ENCODE results near the gene CLBA1. TPM values are rescaled to one million over a fixed set of nuclear protein-coding genes. Genes with fewer than 3 reads are reported as not detected.

The CLBA1 gene
- total RNA-seq, 4 donors from 2014 or later: 10.1 to 21.0 (median 12.8) TPM

DNA sequence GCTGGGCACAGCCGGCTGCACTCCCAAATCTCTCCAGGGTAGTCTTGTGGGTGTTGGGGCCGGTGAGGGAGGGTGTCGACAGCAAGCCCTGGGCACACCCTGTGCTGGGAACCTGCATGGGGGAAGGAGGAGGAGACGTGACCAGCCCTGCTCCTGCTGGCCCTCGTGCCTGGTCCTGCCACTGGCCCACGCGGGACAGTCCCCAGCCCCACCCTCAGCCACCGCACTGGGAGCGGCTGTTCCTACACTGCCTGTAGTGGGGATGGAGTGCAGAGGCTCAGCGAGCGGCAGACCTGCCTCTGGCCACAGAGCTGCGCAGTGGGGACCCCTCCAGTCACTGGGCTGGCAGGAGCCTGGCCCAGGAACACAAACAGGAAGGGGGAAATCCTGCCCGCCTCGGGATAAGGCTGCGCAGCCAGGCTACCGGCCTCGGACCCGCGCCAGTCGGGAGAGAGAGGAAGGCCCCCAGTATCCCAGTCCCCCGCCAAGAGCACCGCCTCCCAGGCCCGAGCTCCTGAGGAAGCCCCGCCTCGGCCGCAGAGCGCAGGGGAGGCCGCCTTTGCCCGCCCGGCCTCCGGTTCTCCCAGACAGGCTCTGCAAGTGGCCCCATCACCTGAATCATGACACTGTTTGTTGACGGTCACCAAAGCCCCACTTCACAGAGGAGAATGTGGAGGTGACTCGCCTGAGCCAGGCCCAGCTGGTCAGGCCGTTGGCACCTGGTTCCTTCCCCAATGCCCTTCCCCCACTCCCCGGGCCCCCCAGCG, 18.0 kb upstream of the CLBA1 start:
- WGBS, 2 donors: 6 to 7% methylated on average over 12 to 23 of the region's 36 CpGs
- H3K36me3 ChIP-seq: no peaks in the 10 kb centered on the region
- DNase-seq (ENCODE audit: low spot score in 2 of 2): no peak

DNA sequence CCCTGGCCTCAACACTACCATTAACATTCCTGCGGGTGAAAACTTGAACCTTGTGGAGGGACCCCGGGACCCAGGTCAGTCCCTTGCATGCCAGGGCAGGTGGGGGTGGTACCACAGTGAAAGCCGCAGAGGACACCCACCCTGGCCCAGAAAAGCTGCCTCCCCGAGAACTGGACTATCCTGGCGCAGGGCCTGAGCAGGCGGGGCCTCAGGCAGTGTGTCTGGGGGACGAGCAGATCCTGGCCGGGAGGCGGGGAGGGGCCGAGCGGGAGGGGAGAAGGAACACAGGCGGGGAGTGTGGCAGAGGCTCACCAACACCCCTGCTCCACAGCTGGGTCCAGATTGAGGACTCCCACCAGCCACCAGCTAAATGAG, 17.4 kb upstream of the CLBA1 start:
- peak; percentile 69 to 74 for DNase-seq (ENCODE audit: low spot score in 2 of 2)
- peak overlapping the region; percentile 28 to 92 (median 70) for H3K27ac ChIP-seq
- H3K9me3 ChIP-seq: no peaks in the 10 kb centered on the region
- TF ChIP-seq POLR2A (IDR thresholded peaks at IDR 0.05) (no peak), EP300 (IDR thresholded peaks at IDR 0.05) (no peak)
- TF ChIP-seq, protein P1, sequence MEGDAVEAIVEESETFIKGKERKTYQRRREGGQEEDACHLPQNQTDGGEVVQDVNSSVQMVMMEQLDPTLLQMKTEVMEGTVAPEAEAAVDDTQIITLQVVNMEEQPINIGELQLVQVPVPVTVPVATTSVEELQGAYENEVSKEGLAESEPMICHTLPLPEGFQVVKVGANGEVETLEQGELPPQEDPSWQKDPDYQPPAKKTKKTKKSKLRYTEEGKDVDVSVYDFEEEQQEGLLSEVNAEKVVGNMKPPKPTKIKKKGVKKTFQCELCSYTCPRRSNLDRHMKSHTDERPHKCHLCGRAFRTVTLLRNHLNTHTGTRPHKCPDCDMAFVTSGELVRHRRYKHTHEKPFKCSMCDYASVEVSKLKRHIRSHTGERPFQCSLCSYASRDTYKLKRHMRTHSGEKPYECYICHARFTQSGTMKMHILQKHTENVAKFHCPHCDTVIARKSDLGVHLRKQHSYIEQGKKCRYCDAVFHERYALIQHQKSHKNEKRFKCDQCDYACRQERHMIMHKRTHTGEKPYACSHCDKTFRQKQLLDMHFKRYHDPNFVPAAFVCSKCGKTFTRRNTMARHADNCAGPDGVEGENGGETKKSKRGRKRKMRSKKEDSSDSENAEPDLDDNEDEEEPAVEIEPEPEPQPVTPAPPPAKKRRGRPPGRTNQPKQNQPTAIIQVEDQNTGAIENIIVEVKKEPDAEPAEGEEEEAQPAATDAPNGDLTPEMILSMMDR (IDR thresholded peaks at IDR 0.05): no peak
- 3 to 12% methylated on average over 12 of the region's 12 CpGs for WGBS, 2 donors
- H3K4me3 ChIP-seq: peak overlapping the region; percentile 19 to 50 (median 26)
- peaks cover 0 to 26% of the 10 kb centered on the region in 2 donors for H3K27me3 ChIP-seq
- H3K4me1 ChIP-seq: peaks cover 0 to 65% (median 25%) of the 10 kb centered on the region in 4 donors
- no peaks in the 10 kb centered on the region for H3K36me3 ChIP-seq

More for the DNA sequence above, 18.0 kb upstream of the CLBA1 start:
- Histone ChIP-seq H3K4me1 (peaks cover 0 to 59% (median 20%) of the 10 kb centered on the region in 4 donors), H3K27ac (peak overlapping the region; percentile 28 to 92 (median 70)), H3K4me3 (peak overlapping the region; percentile 19 to 50 (median 26)), H3K9me3 (no peaks in the 10 kb centered on the region), H3K27me3 (peaks cover 0 to 26% of the 10 kb centered on the region in 2 donors)
- TF ChIP-seq, protein P1 (IDR thresholded peaks at IDR 0.05): peak in 1 of 5 experiments; percentile 18
- TF ChIP-seq POLR2A (IDR thresholded peaks at IDR 0.05) (no peak), EP300 (IDR thresholded peaks at IDR 0.05) (peak in 1 of 2 donors; percentile 33)

DNA sequence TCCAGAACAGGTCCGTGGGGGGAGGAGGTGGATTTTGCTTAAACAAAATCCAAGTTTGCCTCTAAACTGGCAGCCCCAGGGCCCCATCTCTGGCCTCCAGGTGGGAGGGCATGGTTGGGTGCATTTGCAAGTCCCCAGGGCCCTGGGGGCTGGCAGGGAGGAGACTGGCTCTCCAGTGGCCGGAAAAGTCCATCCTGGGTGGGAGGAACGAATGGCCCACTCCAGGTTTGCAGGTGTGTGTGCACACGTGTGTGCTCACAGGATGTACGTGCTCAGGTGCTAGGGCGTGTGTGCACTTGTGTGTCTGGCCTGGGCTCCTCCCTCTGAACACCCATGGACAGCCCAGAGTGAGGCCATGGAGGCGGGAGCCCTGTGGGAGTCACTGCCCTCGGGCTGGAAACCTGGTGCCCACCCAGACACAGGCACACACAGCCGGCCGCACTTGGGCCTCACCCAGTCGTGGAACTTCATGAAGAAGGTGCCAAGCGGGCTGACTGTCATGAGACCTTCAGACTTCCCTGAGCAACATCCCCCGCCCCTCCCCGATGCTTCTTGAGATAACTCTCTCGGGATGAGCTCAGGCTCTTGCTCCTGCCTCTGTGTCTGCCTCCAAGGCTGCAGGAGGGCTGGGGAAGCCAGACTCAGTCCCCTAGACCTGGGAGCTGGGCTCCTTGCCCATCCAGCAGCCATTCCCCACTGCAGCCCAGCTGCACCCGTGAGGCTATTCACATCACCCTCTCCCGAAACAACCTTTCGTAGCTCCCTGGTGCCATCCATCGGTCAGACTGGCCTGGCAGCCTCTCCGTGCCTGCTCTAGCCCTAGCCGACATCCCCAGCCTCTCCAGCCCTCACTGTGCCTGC, 16.8 kb upstream of the CLBA1 start:
- Histone ChIP-seq H3K4me3 (peak overlapping the region in 3 of 4 donors; percentile 15 to 50 (median 19)), H3K27me3 (peaks cover 0 to 26% of the 10 kb centered on the region in 2 donors), H3K9me3 (no peaks in the 10 kb centered on the region), H3K27ac (peak overlapping the region; percentile 28 to 92 (median 70)), H3K36me3 (no peaks in the 10 kb centered on the region), H3K4me1 (peaks cover 0 to 71% (median 28%) of the 10 kb centered on the region in 4 donors)
- TF ChIP-seq, protein P1 (IDR thresholded peaks at IDR 0.05): peak in 1 of 5 experiments; percentile 19
- TF ChIP-seq POLR2A (IDR thresholded peaks at IDR 0.05): no peak
- DNase-seq (ENCODE audit: low spot score in 2 of 2): no peak
- 53 to 62% methylated on average over 12 to 19 of the region's 21 CpGs for WGBS, 2 donors

DNA sequence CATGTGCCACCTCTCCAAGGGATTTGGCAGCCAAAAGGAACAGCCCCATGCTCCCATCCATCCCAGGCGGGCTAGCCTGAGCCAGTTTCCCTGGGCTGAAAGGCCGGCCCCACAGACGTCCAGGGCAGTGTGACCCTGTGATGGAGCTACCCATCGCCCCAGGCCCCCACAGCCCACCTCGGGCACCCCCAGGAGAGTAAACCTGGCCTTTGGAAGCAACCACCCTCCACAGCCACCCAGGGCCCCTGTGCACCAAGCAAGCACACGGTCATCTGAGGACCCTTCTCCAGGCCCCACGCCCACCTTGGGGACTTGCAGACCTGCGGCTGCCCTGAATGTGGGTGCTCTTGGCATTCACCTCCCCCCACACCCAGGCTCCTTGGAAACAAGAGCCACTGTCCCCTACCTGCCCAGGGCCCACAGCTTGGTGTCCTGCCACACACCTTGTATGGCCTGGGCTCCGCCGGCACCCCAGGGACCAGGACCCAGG, 15.8 kb upstream of the CLBA1 start:
- no peak for DNase-seq (ENCODE audit: low spot score in 2 of 2)
- H3K4me1 ChIP-seq: peaks cover 0 to 81% (median 33%) of the 10 kb centered on the region in 4 donors

More for the DNA sequence above, 15.8 kb upstream of the CLBA1 start:
- Histone ChIP-seq H3K27ac (peak overlapping the region; percentile 28 to 94 (median 82)), H3K27me3 (peaks cover 0 to 26% of the 10 kb centered on the region in 2 donors), H3K4me3 (peak overlapping the region in 3 of 4 donors; percentile 19 to 50 (median 29)), H3K9me3 (no peaks in the 10 kb centered on the region), H3K36me3 (no peaks in the 10 kb centered on the region)
- TF ChIP-seq EP300 (IDR thresholded peaks at IDR 0.05) (no peak), POLR2A (IDR thresholded peaks at IDR 0.05) (no peak)
- TF ChIP-seq, protein P1 (IDR thresholded peaks at IDR 0.05): no peak
- WGBS, 2 donors: 74 to 83% methylated on average over 10 of the region's 10 CpGs
